Uterus (tissue), 2 donors: ENCODE measurements around the gene ANKRD36B.
"Not testable (repeated sequence)": the region's sequence is repeated elsewhere in the genome, so short reads cannot be mapped to it uniquely, and the experiment has no call there.

Experiments used
- POLR2A ChIP-seq, 2 donors: fragments of 450-650 bp; IDR thresholded peaks; one replicate each; pipeline ENCODE4 v1.6.1; 2016; ENCODE audit warnings: antibody characterized with exemption in 2 of 2, mild to moderate bottlenecking in 1 of 2, moderate library complexity in 1 of 2
- TF ChIP-seq, protein P1 (sequence below), 4 experiments: fragments of 200-600 bp in 2 of 4; fragments of 450-650 bp in 2 of 4; sonication (generic) in 2 of 4; IDR thresholded peaks; one replicate each; pipeline ENCODE4 v1.5.1; 2016 to 2019; ENCODE audit warnings: antibody characterized with exemption in 4 of 4, mild to moderate bottlenecking in 2 of 4, moderate library complexity in 1 of 4

DNA sequence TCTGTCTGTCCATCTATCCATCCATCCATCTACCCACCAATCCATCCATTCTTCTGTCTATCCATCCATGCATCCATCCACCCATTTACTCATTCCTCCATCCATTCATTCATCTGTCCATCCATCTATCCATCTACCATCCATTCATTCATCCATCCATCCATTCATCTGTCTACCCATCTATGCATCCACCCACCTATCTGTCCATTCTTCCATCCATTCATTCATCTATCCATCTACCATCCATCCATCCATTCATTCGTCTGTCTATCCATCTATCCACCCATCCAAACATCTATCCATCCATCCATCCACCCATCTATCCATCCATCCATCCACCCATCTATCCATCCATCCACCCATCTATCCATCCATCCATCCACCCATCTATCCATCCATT lies 30.8 kb upstream of the ANKRD36B start:
- TF ChIP-seq, protein P1, sequence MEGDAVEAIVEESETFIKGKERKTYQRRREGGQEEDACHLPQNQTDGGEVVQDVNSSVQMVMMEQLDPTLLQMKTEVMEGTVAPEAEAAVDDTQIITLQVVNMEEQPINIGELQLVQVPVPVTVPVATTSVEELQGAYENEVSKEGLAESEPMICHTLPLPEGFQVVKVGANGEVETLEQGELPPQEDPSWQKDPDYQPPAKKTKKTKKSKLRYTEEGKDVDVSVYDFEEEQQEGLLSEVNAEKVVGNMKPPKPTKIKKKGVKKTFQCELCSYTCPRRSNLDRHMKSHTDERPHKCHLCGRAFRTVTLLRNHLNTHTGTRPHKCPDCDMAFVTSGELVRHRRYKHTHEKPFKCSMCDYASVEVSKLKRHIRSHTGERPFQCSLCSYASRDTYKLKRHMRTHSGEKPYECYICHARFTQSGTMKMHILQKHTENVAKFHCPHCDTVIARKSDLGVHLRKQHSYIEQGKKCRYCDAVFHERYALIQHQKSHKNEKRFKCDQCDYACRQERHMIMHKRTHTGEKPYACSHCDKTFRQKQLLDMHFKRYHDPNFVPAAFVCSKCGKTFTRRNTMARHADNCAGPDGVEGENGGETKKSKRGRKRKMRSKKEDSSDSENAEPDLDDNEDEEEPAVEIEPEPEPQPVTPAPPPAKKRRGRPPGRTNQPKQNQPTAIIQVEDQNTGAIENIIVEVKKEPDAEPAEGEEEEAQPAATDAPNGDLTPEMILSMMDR (IDR thresholded peaks at IDR 0.05), result not testable (repeated sequence)
- TF ChIP-seq POLR2A (IDR thresholded peaks at IDR 0.05), result not testable (repeated sequence)
